ENCODE measurements around the gene FES. TPM values are rescaled to one million over a fixed set of nuclear protein-coding genes. Genes with fewer than 3 reads are reported as not detected.

FES gene
- total and polyA plus RNA-seq, 2 of the 13 experiments (the other 11 are each of a cell fraction or from before 2014, with no cell fraction given), result 4.0 to 9.5 TPM

- no peak for TF ChIP-seq ZBTB44 (CRISPR knock-in tag; IDR thresholded peaks at IDR 0.05)
- no peak for TF ChIP-seq DNMT3B (CRISPR knock-in tag; conservative IDR thresholded peaks at IDR 0.05)
- TF ChIP-seq ZFX (CRISPR knock-in tag; IDR thresholded peaks at IDR 0.05; ENCODE audit: low read depth), result peak; percentile 82
- no peak for TF ChIP-seq ZNF317 (CRISPR knock-in tag; IDR thresholded peaks at IDR 0.05)
- no peak for TF ChIP-seq ZNF354B (CRISPR knock-in tag; IDR thresholded peaks at IDR 0.05)
- no peak for TF ChIP-seq HCFC1 (IDR thresholded peaks at IDR 0.05; ENCODE audit: low read depth, low read length)
- TF ChIP-seq PHF20 (CRISPR knock-in tag; IDR thresholded peaks at IDR 0.05), result no peak
- TF ChIP-seq ZNF142 (CRISPR knock-in tag; IDR thresholded peaks at IDR 0.05), result no peak
- TF ChIP-seq ZNF761 (CRISPR knock-in tag; conservative IDR thresholded peaks at IDR 0.05), result no peak
- TF ChIP-seq ZNF891 (CRISPR knock-in tag; IDR thresholded peaks at IDR 0.05), result no peak
- no peak for TF ChIP-seq ZNF282 (IDR thresholded peaks at IDR 0.05; ENCODE audit: partially characterized antibody)
- no peak for TF ChIP-seq EED (CRISPR knock-in tag; IDR thresholded peaks at IDR 0.05)
- no peak for TF ChIP-seq ATF1 (CRISPR knock-in tag; IDR thresholded peaks at IDR 0.05)
- no peak for TF ChIP-seq CENPBD1 (CRISPR knock-in tag; IDR thresholded peaks at IDR 0.05; ENCODE audit: borderline replicate concordance, low read depth)
- no peak for TF ChIP-seq ESRRA (CRISPR knock-in tag; IDR thresholded peaks at IDR 0.05; ENCODE audit: low read depth)
- no peak for TF ChIP-seq TBX3 (IDR thresholded peaks at IDR 0.05; ENCODE audit: borderline replicate concordance)
- no peak for TF ChIP-seq ZBTB42 (CRISPR knock-in tag; IDR thresholded peaks at IDR 0.05)
- no peak for TF ChIP-seq ZNF879 (CRISPR knock-in tag; IDR thresholded peaks at IDR 0.05)
- no peak for TF ChIP-seq ZNF883 (CRISPR knock-in tag; IDR thresholded peaks at IDR 0.05; ENCODE audit: not compliant biosample characterization)
- no peak for TF ChIP-seq HMGA1 (CRISPR knock-in tag; conservative IDR thresholded peaks at IDR 0.05)
- TF ChIP-seq ZNF383 (CRISPR knock-in tag; IDR thresholded peaks at IDR 0.05; ENCODE audit: borderline replicate concordance), result no peak
- TF ChIP-seq ARID3A (IDR thresholded peaks at IDR 0.05; ENCODE audit: low read depth, low read length), result no peak
Observed at GRCh38 chr15:90883526-90883975, 753 bp upstream of the FES start (continued).

Data from HepG2 (cell line).